ENCODE measurements around the gene RLN3.

GRCh38 chr19:13998426-13998825 lies 29.5 kb upstream of the RLN3 start:
- TF ChIP-seq CTCF (IDR thresholded peaks at IDR 0.05; ENCODE audit: insufficient read depth, low read length) (no peak), POLR2AphosphoS5 (IDR thresholded peaks at IDR 0.05; ENCODE audit: low read depth) (no peak), GABPA (IDR thresholded peaks at IDR 0.05; ENCODE audit: low read depth) (no peak)
